Uterine smooth muscle cell (primary cell): ENCODE measurements around the gene TXNRD3. TPM values are rescaled to one million over a fixed set of nuclear protein-coding genes. Genes with fewer than 3 reads are reported as not detected.

Source experiments
- total RNA-seq: library from RNA; depleted of rRNA; stranded (reverse); fragments of >200 nt; gene quantifications from 2 replicates; pipeline ENCODE4 v1.2.3, GENCODE V29; 2014

Gene TXNRD3
- total RNA-seq: 8.6 and 10.2 TPM in 2 replicates

GRCh38 chr3:126654571-126655383 lies at the start of gene TXNRD3:
TXNRD3 (minus strand) TSS chr3:126655124.

DNA sequence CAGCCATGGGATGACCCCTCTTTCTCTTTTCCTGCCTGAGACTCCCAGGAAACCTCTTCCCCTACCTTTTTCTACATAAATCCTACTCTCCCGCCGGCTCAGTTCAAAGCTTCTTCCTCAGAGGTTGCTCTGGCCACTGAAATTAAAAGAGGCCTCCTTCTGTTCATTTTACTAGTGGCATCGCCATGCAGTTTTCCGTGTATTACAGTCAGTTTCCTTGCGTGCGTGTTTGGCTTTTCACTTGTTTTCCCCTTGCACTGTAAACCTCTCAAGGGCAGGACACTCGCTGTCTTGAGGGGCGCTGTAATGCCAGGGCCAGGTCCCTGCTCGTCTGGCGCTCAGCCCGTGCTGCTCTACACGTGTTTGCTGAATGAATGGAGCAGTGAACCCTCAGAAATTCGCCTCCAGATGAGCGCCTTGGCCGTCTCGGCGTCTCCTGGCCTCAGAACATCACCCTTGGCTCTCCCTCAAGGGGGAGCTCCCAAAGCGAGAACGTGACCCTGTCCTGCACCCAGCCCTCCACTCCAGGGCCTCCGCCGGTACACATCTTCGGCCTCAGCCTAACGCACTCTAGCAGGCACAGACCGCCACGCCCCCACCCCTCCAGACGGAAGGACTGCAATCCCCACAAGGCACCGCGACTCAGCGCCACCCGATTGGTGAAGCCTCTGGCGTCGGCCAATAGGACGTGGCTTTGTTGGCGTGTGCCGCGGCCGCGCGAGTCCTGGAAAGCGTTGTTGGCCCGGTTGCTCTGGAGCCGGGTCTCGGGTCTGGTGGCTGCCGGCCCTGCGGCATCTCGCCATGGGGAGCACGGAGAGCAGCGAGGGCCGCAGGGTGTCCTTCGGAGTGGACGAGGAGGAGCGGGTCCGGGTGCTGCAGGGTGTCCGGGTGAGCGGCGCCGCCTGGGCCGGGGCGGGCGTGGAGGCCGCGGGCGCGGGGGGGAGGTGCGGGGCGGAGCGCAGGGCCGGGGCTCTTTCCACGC lies 48.9 kb upstream of the TXNRD3 start, which contains the start of gene CHCHD6:
Gene CHCHD6 (plus strand): TSS at position 729 of the 982 bp plus-strand sequence. CDS start 73 bp downstream, at position 802.

DNA sequence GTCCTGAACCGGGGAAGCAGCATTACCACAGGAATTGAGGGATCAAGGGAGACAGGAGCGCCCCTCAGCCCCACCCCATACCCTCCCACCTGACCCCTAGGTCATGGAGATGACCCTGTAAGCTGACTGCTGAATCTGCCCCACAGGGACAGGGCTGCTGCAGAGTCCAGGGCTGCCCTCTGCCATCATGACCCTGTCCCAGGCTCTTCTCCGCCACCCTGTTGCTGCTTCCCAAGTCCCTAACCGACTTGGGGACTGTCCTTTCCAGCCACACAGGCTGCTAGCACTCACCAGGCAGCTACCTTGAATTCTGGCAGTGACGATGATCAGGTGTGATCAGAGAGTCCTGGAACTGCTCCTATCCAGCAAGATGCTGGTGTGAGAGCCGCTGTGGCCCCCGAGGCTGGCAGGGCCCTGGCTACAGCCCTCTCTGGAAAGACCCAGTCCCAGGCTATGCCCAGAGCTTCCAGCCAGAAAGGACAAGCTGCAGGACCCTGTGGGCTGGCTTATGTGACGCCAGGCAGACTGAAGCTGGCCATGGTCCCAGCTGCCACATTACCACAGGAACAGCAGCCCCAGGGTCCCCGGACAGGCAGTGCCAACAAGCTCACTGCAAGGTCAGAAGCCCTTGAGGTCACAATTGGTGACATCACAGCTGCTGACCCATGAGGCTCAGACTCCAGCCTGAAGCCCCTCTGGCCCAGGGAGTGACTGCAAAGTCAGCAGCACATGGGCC lies 96.4 kb downstream of the TXNRD3 start, which contains the start of gene C3orf22:
Gene C3orf22 (minus strand): TSS at position 597 of the 736 bp plus-strand sequence. CDS start 5,542 bp downstream, outside the sequence.

Other genes starting within 250 kb of the TXNRD3 start
- 24.1 and 29.5 TPM in 2 replicates for gene ZXDC, start 179.2 kb downstream of the TXNRD3 start, total RNA-seq
- not detected in 2 replicates for gene UROC1, start 137.4 kb downstream of the TXNRD3 start, total RNA-seq
- not detected in 2 replicates for gene CHST13, start 131.0 kb downstream of the TXNRD3 start, total RNA-seq
- gene C3orf22, start 96.2 kb downstream of the TXNRD3 start, total RNA-seq: not detected in 2 replicates
- gene CHCHD6, start 49.1 kb upstream of the TXNRD3 start, total RNA-seq: 15.1 and 18.5 TPM in 2 replicates